ENCODE results near the gene SUSD1.
"Not testable (repeated sequence)": the region's sequence is repeated elsewhere in the genome, so short reads cannot be mapped to it uniquely, and the experiment has no call there.

Gene SUSD1

GRCh38 chr9:112174965-112175795, at the start of gene SUSD1:
TSS of gene SUSD1 (minus strand) at chr9:112175297. CDS start at chr9:112175235, 62 bp downstream.
- DNase-seq: peak in 2 of 3 experiments; percentile 76 to 79

GRCh38 chr9:112224401-112225289, 49.5 kb upstream of the SUSD1 start:
- DNase-seq: no peak

GRCh38 chr9:112218908-112219307, 43.8 kb upstream of the SUSD1 start:
- no peak for DNase-seq

- DNase-seq: no peak
These were observed 37.8 kb upstream of the SUSD1 start for GRCh38 chr9:112212926-112213325.

GRCh38 chr9:112207451-112207850, 32.4 kb upstream of the SUSD1 start:
- DNase-seq: no peak

- no peak for DNase-seq
These were observed 28.4 kb upstream of the SUSD1 start for GRCh38 chr9:112203536-112203935.

GRCh38 chr9:112200711-112201110, 25.6 kb upstream of the SUSD1 start:
- no peak for DNase-seq

- DNase-seq: no peak
These were observed 23.5 kb upstream of the SUSD1 start for GRCh38 chr9:112198646-112199045.

GRCh38 chr9:112194969-112195431, 19.9 kb upstream of the SUSD1 start:
- no peak for DNase-seq

GRCh38 chr9:112193572-112194288, 18.6 kb upstream of the SUSD1 start:
- DNase-seq: peak in 1 of 3 experiments; percentile 38

- DNase-seq: not testable (repeated sequence)
These were observed 15.2 kb upstream of the SUSD1 start for GRCh38 chr9:112190320-112190719.

GRCh38 chr9:112188884-112189283, 13.8 kb upstream of the SUSD1 start:
- no peak for DNase-seq

- no peak for DNase-seq
These were observed 12.3 kb upstream of the SUSD1 start for GRCh38 chr9:112187404-112187803.

GRCh38 chr9:112186695-112187094, 11.6 kb upstream of the SUSD1 start:
- DNase-seq: no peak

GRCh38 chr9:112184946-112185345, 9.8 kb upstream of the SUSD1 start:
- no peak for DNase-seq

GRCh38 chr9:112184221-112184620, 9.1 kb upstream of the SUSD1 start:
- no peak for DNase-seq

GRCh38 chr9:112180387-112180881, 5.3 kb upstream of the SUSD1 start:
- no peak for DNase-seq

GRCh38 chr9:112179816-112180215, 4.7 kb upstream of the SUSD1 start:
- no peak for DNase-seq

GRCh38 chr9:112176524-112176923, 1.4 kb upstream of the SUSD1 start:
- DNase-seq: no peak

- DNase-seq: no peak
These were observed 759 bp upstream of the SUSD1 start for GRCh38 chr9:112175796-112176315.

GRCh38 chr9:112174222-112174964, 704 bp downstream of the SUSD1 start:
- DNase-seq: peak; percentile 5 to 82 (median 76)
